ENCODE results near the gene AGAP1. TPM values are rescaled to one million over a fixed set of nuclear protein-coding genes. Genes with fewer than 3 reads are reported as not detected.
"Not testable (repeated sequence)": the region's sequence is repeated elsewhere in the genome, so short reads cannot be mapped to it uniquely, and the experiment has no call there.

AGAP1 gene
- total and polyA plus RNA-seq, 9 donors = 5.7 to 32.2 (median 20.2) TPM

DNA sequence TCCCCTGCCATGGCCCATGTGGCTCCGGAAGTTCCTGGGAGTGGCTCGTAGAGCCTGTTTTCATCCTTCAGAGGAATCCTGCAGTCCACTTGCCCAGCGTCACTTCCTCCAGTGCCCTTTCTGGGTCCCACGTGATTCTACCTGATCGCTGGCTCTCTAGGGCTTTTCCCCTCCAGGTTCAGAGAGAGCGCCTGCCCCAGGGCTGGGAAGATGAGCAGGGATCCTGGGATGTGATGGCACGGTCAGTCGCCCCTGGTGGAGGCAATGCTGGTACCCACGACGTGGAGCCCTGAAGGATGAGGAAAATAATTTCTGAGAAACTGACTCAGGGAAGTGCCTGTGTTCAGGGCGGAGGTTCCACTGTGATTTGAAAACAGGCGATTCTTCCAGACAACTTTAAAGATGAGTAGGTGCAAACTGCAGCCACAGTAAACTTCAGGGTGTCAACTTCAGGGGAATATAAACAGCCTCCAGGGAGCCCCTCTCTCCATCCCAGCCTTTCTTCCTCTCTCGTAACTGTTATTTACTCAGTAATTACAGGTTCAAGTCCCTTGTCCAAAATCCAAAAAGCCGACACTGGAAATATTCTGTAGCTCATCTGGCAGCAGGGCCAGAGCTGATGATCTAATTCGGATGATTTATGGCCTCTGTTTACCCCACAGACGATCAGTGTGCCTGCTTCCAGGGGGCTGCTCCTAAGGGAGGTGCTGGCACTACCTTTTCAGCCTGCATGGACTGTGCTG, 105.9 kb downstream of the AGAP1 start:
- Histone ChIP-seq H3K27ac (no peak overlapping the region), H3K9me3 (no peaks in the 10 kb centered on the region), H3K27me3 (no peaks in the 10 kb centered on the region), H3K4me1 (ENCODE audit: insufficient read depth) (no peaks in the 10 kb centered on the region), H3K4me3 (no peak overlapping the region), H3K36me3 (no peaks in the 10 kb centered on the region)
- TF ChIP-seq CTCF (IDR thresholded peaks at IDR 0.05) (no peak), EP300 (IDR thresholded peaks at IDR 0.05) (no peak), POLR2A (IDR thresholded peaks at IDR 0.05) (no peak)
- DNase-seq = no peak
- intact Hi-C loops (cut with DNase I) = loop anchor here (5.0 to 10.0 kb wide), 6 partner anchors 55 to 465 kb away; no protein-coding TSS in a partner anchor
- 82 to 87% (median 84%) methylated on average over 16 of the region's 16 CpGs for WGBS, 3 donors

DNA sequence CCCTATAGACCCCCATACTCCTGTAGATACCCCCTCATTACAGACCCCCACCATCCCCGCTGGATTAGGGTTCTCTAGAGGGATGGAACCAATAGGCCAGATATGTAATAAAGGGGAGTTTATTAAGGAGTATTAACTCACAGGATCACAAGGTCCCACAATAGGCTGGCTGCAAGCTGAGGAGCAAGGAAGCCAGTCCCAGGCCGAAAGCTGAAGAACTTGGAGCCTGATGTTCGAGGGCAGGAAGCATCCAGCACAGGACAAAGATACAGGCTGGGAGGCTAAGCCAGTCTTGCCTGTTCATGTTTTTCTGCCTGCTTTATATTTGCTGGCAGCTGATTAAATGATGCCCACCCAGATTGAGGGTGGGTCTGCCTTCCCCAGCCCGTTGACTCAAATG, 106.6 kb downstream of the AGAP1 start:
- no peaks in the 10 kb centered on the region for H3K9me3 ChIP-seq
- no peak for DNase-seq
- WGBS, 3 donors = 84 to 91% (median 89%) methylated on average over 4 of the region's 4 CpGs
- H3K4me1 ChIP-seq (ENCODE audit: insufficient read depth) = no peaks in the 10 kb centered on the region
- no peak for TF ChIP-seq CTCF (IDR thresholded peaks at IDR 0.05)
- TF ChIP-seq POLR2A (IDR thresholded peaks at IDR 0.05) = no peak
- TF ChIP-seq EP300 (IDR thresholded peaks at IDR 0.05) = no peak
- H3K27me3 ChIP-seq = no peaks in the 10 kb centered on the region
- H3K36me3 ChIP-seq = no peaks in the 10 kb centered on the region
- no peak overlapping the region for H3K4me3 ChIP-seq
- intact Hi-C loops (cut with DNase I) = loop anchor here in 1 of 4 donors (10.0 kb wide), 1 partner anchor 54 kb away; no protein-coding TSS in a partner anchor
- no peak overlapping the region for H3K27ac ChIP-seq

DNA sequence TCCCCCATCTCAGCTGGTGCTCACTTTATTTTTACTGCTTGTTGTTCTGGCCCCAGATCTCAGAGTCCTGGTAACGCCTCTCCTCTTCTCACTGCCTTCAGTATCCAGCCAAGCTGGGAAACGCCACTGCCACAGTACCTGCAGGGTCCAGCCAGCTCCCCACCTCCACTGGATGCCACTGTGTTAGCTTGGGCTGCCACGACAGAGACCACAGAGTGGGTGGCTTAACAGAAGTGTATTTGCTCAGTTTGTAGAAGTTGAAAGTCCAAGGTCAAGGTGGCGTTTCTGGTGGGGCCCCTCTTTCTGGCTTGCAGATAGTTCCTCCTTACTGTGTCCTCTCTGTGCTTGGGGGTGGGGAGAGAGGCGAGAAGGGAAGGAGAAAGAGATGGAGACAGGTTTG, 107.1 kb downstream of the AGAP1 start:
- intact Hi-C loops (cut with DNase I) = loop anchor here in 1 of 4 donors (10.0 kb wide), 1 partner anchor 54 kb away; no protein-coding TSS in a partner anchor
- DNase-seq = no peak
- Histone ChIP-seq H3K36me3 (no peaks in the 10 kb centered on the region), H3K27me3 (no peaks in the 10 kb centered on the region), H3K9me3 (no peaks in the 10 kb centered on the region), H3K4me1 (ENCODE audit: insufficient read depth) (no peaks in the 10 kb centered on the region), H3K27ac (no peak overlapping the region), H3K4me3 (no peak overlapping the region)
- WGBS, 3 donors = 74 to 84% (median 78%) methylated on average over 5 of the region's 5 CpGs
- TF ChIP-seq CTCF (IDR thresholded peaks at IDR 0.05) (no peak), EP300 (IDR thresholded peaks at IDR 0.05) (no peak), POLR2A (IDR thresholded peaks at IDR 0.05) (no peak)

DNA sequence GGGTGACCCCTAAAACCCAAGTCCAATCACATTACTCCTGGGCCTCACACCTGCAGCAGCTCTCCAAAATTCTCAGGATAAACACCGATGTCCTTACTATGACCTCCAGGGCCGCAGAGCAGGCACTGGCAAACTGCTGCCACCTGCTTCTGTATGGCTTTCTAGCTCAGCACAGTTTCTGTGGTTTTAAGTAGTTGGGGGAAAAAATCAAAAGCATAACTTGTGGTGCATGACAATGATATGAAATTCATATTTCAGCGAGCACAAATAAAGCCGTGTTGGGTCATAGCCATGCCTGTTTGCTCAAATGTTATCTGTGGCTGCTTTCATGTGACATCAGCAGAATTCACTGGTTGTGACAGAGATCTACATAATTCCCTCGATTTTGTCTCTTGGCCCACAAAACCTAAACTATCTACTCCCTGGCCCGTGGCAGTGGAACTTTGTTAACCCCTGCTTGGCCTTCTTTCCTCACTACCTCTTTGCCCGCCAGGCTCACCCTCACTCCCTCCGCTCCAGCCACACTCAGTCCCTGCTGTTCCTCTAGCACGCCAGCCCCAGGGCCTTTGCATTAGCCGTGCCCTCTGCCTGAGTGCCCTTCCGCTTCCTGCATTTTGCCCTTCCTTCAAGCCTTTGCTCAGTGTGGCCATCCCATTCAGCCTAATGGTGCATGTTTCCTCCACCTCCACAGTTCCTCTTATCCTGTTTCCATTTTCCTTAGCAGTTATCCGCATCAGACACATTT, 108.3 kb downstream of the AGAP1 start:
- intact Hi-C loops (cut with DNase I) = loop anchor here in 1 of 4 donors (10.0 kb wide), 1 partner anchor 53 kb away; no protein-coding TSS in a partner anchor
- Histone ChIP-seq H3K4me1 (ENCODE audit: insufficient read depth) (no peaks in the 10 kb centered on the region), H3K9me3 (no peaks in the 10 kb centered on the region), H3K27ac (no peak overlapping the region), H3K4me3 (no peak overlapping the region), H3K27me3 (no peaks in the 10 kb centered on the region), H3K36me3 (no peaks in the 10 kb centered on the region)
- no peak for DNase-seq
- 76 to 84% (median 81%) methylated on average over 12 of the region's 12 CpGs for WGBS, 3 donors
- TF ChIP-seq EP300 (IDR thresholded peaks at IDR 0.05) = no peak
- no peak for TF ChIP-seq POLR2A (IDR thresholded peaks at IDR 0.05)
- TF ChIP-seq CTCF (IDR thresholded peaks at IDR 0.05) = no peak

DNA sequence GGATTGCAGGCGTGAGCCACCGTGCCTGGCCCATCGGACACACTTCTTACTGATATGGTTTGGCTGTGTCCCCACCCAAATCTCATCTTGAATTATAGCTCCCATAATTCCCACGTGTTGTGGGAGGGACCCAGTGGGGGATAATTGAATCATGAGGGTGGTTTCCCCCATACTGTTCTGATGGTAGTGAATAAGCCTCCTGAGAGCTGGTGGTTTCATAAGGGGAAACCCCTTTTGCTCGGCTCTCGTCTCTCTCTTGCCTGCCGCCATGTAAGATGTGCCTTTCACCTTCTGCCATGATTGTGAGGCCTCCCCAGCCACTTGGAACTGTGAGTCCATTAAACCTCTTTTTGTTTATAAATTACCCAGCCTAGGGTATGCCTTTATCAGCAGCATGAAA, 109.1 kb downstream of the AGAP1 start:
- H3K36me3 ChIP-seq; H3K4me1 ChIP-seq (ENCODE audit: insufficient read depth); H3K4me3 ChIP-seq; H3K9me3 ChIP-seq; DNase-seq; H3K27ac ChIP-seq; H3K27me3 ChIP-seq: not testable (repeated sequence)
- WGBS, 3 donors = 82 to 89% (median 89%) methylated on average over 7 of the region's 7 CpGs
- intact Hi-C loops (cut with DNase I) = loop anchor here in 1 of 4 donors (10.0 kb wide), 1 partner anchor 52 kb away; no protein-coding TSS in a partner anchor
